HEK293T (cell line): Measurements from ENCODE around the gene STMN1.

ENCODE experiments used
- CTCF ChIA-PET: fragments of 350-600 bp; formaldehyde crosslinking; extraction: SDS; loops from one replicate; lab custom pipeline; 2021; ENCODE audit warnings: antibody characterized with exemption, inconsistent platforms; lab: Yijun Ruan, JAX
- POLR2A ChIA-PET: fragments of 350-600 bp; formaldehyde crosslinking; extraction: SDS; loops from one replicate; lab custom pipeline; 2020; ENCODE audit warnings: antibody characterized with exemption, inconsistent platforms; lab: Yijun Ruan, JAX
- DNase-seq: peaks from one replicate; pipeline ENCODE4 v3.0.0; 2012; ENCODE audit warnings: mixed read lengths; ENCODE audit errors: extremely low spot score
- BHLHE40 ChIP-seq: fragments of 450-650 bp; IDR thresholded peaks from 2 replicates; pipeline ENCODE4 v1.6.1; 2016; ENCODE audit warnings: mild to moderate bottlenecking, moderate library complexity, borderline replicate concordance
- ELF4 ChIP-seq: fragments of 450-650 bp; IDR thresholded peaks from 2 replicates; pipeline ENCODE4 v1.6.1; 2017; ENCODE audit warnings: antibody characterized with exemption
- FOXA1 ChIP-seq: fragments of 450-650 bp; IDR thresholded peaks from 2 replicates; pipeline ENCODE4 v1.6.1; 2016; ENCODE audit warnings: mild to moderate bottlenecking
- FOXK2 ChIP-seq: fragments of 450-650 bp; IDR thresholded peaks from 2 replicates; pipeline ENCODE4 v1.6.1; 2016; ENCODE audit warnings: mild to moderate bottlenecking
- FOXM1 ChIP-seq: fragments of 450-650 bp; IDR thresholded peaks from 2 replicates; pipeline ENCODE4 v1.6.1; 2017; ENCODE audit warnings: mild to moderate bottlenecking, borderline replicate concordance
- HDGF ChIP-seq: fragments of 450-650 bp; IDR thresholded peaks from 2 replicates; pipeline ENCODE4 v1.6.1; 2017; ENCODE audit warnings: antibody characterized with exemption, borderline replicate concordance
- L3MBTL2 ChIP-seq: fragments of 450-650 bp; conservative IDR thresholded peaks from 2 replicates; pipeline ENCODE4 v1.6.1; 2016; ENCODE audit warnings: mild to moderate bottlenecking
- NFRKB ChIP-seq: fragments of 450-650 bp; IDR thresholded peaks from 2 replicates; pipeline ENCODE4 v1.6.1; 2016; ENCODE audit warnings: mild to moderate bottlenecking, moderate library complexity
- SUZ12 ChIP-seq: fragments of 450-650 bp; IDR thresholded peaks from 2 replicates; pipeline ENCODE4 v1.6.1; 2016; ENCODE audit warnings: mild to moderate bottlenecking
- TARDBP ChIP-seq: fragments of 450-650 bp; IDR thresholded peaks from 2 replicates; pipeline ENCODE4 v1.6.1; 2016
- ZNF384 ChIP-seq: fragments of 450-650 bp; IDR thresholded peaks from 2 replicates; pipeline ENCODE4 v1.6.1; 2016
- TF ChIP-seq, protein P1 (sequence below): fragments of 450-650 bp; IDR thresholded peaks from 2 replicates; pipeline ENCODE4 v1.6.1; 2016

STMN1 gene

DNA sequence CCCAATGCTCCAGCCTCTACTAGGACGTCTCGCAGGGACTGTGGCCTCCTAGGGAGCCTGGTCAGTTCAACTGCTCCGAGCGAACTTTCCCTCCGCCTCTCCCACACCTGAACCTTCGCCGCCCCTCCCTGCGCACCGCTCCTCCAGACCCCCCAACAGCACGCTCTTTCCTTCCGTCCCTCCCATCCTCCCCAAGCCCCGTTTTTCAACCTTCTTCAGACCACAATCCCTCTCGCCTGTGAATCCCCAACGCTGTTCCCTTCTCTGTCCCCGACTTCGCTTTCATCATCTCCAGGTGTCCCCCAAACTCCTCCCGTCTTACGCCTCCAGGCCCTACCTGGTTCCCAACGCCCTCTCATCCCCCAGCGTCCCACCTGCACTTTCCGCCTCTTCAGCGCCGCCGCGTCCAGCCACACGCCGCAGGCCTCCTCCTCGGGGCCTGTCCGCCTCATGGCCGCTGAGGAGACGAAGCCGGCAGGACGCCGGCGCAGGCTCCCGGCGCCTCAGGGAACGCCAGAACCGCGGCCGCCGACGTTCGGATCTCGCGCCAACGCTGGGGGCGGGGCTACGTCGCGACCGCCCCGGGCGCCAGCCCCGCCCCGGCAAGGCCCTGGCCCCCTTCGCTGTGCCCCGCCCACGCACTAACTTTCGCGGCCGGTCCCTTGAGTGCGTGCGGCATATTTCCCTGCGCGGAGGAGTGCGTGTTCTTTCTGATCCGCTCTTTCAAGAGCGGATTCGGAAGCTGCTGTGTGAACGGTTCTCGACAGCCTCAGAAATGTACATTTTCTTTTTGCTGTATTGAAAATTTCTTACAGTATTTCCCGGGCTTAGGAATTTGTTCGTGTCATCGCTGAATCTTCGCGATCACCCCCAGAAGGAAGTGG is 47.1 kb downstream of the STMN1 start, which contains the start of gene AUNIP:
Gene AUNIP (minus strand): TSS at position 552 of the 884 bp plus-strand sequence. CDS start 100 bp downstream, at position 452.
- POLR2A ChIA-PET: interaction anchor here (0.8 to 2.1 kb wide), 5 partner anchors 10 to 138 kb away, joined by 3 to 7 read pairs (median 4); partner anchors contain the start of genes PAFAH2 and PAQR7
- TF ChIP-seq BHLHE40 (no peak), L3MBTL2 (peak; percentile 97)
- CTCF ChIA-PET: no interaction called here
- peak; percentile 97 for DNase-seq

DNA sequence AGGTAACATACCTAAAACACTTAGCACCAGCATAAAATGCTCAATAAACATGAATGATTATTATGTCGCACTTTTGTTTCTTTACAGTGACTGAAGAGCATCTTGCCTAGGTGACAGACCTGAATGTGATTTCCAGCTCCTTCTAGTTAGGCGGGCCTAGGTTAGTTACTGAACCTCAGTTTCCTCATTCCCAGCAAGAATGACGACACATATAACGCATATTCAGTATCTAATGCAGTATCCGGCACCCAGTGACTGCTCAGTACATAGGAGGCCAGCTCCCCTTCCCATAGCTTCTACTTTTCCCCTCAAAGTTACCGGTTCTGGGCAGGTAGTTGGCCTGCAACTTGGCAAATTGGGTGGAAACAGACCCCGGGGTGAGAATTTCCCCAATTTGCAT is 47.7 kb downstream of the STMN1 start:
- CTCF ChIA-PET: interaction anchor here (0.5 kb wide), 1 partner anchor 371 kb away, joined by 3 read pairs; no protein-coding TSS in a partner anchor
- POLR2A ChIA-PET: interaction anchor here (0.8 to 2.1 kb wide), 4 partner anchors 9 to 139 kb away, joined by 3 to 7 read pairs (median 4); partner anchors contain the start of genes PAFAH2 and PAQR7
- no peak for TF ChIP-seq L3MBTL2
- TF ChIP-seq BHLHE40: no peak
- no peak for TF ChIP-seq FOXM1
- no peak for TF ChIP-seq SUZ12
- no peak for TF ChIP-seq FOXK2
- TF ChIP-seq, protein P1, sequence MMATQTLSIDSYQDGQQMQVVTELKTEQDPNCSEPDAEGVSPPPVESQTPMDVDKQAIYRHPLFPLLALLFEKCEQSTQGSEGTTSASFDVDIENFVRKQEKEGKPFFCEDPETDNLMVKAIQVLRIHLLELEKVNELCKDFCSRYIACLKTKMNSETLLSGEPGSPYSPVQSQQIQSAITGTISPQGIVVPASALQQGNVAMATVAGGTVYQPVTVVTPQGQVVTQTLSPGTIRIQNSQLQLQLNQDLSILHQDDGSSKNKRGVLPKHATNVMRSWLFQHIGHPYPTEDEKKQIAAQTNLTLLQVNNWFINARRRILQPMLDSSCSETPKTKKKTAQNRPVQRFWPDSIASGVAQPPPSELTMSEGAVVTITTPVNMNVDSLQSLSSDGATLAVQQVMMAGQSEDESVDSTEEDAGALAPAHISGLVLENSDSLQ: no peak
- DNase-seq: no peak

DNA sequence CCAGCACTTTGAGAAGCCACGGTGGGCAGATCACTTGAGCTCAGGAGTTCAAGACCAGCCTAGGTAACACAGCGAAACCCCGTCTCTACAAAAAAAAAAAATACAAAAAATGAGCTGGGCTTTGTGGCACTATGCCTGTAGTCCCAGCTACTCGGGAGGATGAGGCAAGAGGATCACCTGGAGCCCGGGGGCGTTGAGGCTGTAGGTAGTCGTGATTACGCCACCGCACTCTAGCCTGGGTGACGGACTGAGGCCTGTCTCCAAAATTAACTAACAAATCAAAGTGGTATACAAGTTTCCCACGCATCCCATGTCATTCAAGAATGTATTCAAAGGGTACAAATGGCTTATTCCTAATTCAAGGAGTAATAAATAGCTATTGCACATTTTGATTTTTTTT is 49.4 kb downstream of the STMN1 start:
- no peak for DNase-seq
- ChIA-PET CTCF (no interaction called here), POLR2A (interaction anchor here (2.1 kb wide), 1 partner anchor 141 kb away, joined by 7 read pairs; the partner anchor contains the start of gene PAFAH2)
- no peak for TF ChIP-seq FOXA1
- no peak for TF ChIP-seq TARDBP
- TF ChIP-seq SUZ12: no peak
- TF ChIP-seq ELF4: no peak
- TF ChIP-seq NFRKB: no peak
- no peak for TF ChIP-seq BHLHE40

DNA sequence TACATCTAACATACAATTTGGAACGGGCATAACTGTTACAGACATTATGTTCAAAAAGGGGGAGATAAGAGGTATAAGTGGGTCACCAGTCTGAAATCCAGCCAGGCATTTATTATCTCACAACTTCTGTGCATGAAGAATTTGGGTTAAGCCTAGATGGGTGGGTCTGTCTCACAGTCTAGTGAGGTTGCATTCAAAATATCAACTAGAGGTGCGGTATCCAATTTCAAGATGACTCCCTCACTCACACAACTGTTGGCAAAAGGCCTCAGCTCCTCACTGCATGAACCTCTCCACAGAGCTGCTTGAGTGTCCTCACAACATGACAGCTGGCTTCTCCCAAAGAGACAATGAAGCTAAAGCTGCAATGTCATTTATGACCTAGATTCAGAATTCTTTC is 51.7 kb downstream of the STMN1 start:
- ChIA-PET POLR2A (no interaction called here), CTCF (interaction anchor here (0.6 kb wide), 1 partner anchor 175 kb away, joined by 3 read pairs; no protein-coding TSS in a partner anchor)
- no peak for TF ChIP-seq ZNF384
- TF ChIP-seq FOXA1: no peak
- TF ChIP-seq FOXK2: no peak
- TF ChIP-seq HDGF: no peak
- no peak for TF ChIP-seq NFRKB
- TF ChIP-seq TARDBP: no peak
- DNase-seq: no peak
